Esophagus squamous epithelium (tissue), 5 donors: ENCODE data around the gene ACP4. TPM values are rescaled to one million over a fixed set of nuclear protein-coding genes. Genes with fewer than 3 reads are reported as not detected.

Source experiments
- DNase-seq: peaks from one replicate; lab custom pipeline; 2025; lab: John Stamatoyannopoulos, UW
- H3K27ac ChIP-seq, 4 donors: fragments of 200-600 bp; sonication (generic); one replicate each; pipeline ENCODE4 v1.5.1; 2016 to 2019; ENCODE audit warnings: mild to moderate bottlenecking in 1 of 4
- H3K27me3 ChIP-seq, 4 donors: fragments of 200-600 bp; sonication (generic); 1 replicate in 3 of 4; 2 replicates in 1 of 4; pipeline versions ENCODE4 v1.5.1 to v1.6.0; 2017 to 2021; ENCODE audit warnings: antibody characterized with exemption in 1 of 4
- H3K36me3 ChIP-seq, 3 donors: fragments of 200-600 bp; sonication (generic); one replicate each; pipeline ENCODE4 v1.5.1; 2016 to 2019
- H3K4me1 ChIP-seq, 3 donors: fragments of 200-600 bp; sonication (generic); one replicate each; pipeline ENCODE4 v1.5.1; 2017 to 2019
- H3K4me3 ChIP-seq, 4 donors: fragments of 200-600 bp; sonication (generic); 1 replicate in 3 of 4; 2 replicates in 1 of 4; pipeline ENCODE4 v1.5.1; 2016 to 2019; ENCODE audit warnings: mild to moderate bottlenecking in 2 of 4, moderate library complexity in 1 of 4
- H3K9me3 ChIP-seq, 3 donors: fragments of 200-600 bp; sonication (generic); one replicate each; pipeline ENCODE4 v1.5.1; 2016 to 2019
- POLR2A ChIP-seq, 4 donors: fragments of 450-650 bp; IDR thresholded peaks; one replicate each; pipeline ENCODE4 v1.6.1; 2017; ENCODE audit warnings: antibody characterized with exemption in 4 of 4, mild to moderate bottlenecking in 4 of 4, moderate library complexity in 3 of 4
- WGBS, 2 donors: methylation state at CpG; one replicate each; pipeline ENCODE4 v1.1.5; 2018; 5-methylcytosine and 5-hydroxymethylcytosine counted together
- intact Hi-C: fragments of 100-400 bp; cut with DNase I; formaldehyde crosslinking; loops from one replicate; pipeline ENCODE4 v1.15.0; 2022
- total RNA-seq, 4 donors: library from RNA; depleted of rRNA; stranded (reverse); fragments of >200 nt; gene quantifications; one replicate each; pipeline ENCODE4 v1.1.0, GENCODE V29; 2016
- TF ChIP-seq, protein P1 (sequence below), 6 experiments: fragments of 450-650 bp in 4 of 6; fragments of 200-600 bp in 2 of 6; sonication (generic) in 2 of 6; IDR thresholded peaks; one replicate each; pipeline ENCODE4 v1.5.1; 2016 to 2019; ENCODE audit warnings: antibody characterized with exemption in 6 of 6, mild to moderate bottlenecking in 4 of 6, moderate library complexity in 4 of 6
- donor health status: DM: yes; HTN: yes; CAD: no.

The ACP4 gene
- total RNA-seq, 4 donors from 2014 or later, result not detected

DNA sequence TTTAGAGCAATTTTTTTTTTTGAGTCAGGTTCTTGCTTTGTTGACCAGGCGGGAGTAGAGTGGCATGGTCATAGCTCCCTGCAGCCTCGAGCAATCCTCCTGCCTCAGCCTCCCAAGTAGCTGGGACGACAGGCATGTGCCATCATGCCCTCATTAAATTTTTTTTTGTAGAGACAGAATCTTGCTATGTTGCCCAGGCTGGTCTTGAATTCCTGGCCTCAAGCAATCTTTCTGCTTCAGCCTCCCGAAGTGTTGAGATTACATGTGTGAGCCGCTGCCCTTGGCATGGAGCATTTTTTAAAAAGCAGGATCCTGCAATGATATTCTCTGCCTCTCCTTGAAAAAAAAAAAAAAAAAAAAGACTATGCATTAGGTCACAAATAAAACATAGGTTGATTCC is 14.1 kb upstream of the ACP4 start:
- no peak overlapping the region for H3K27ac ChIP-seq
- H3K9me3 ChIP-seq, result peaks cover 0 to 13% (median 8%) of the 10 kb centered on the region in 3 donors
- intact Hi-C loops, result no loop called here
- peaks cover 0 to 6% (median 0%) of the 10 kb centered on the region in 3 donors for H3K4me1 ChIP-seq
- no peaks in the 10 kb centered on the region for H3K36me3 ChIP-seq
- no peak for DNase-seq
- H3K4me3 ChIP-seq, result no peak overlapping the region
- WGBS, 2 donors, result 64 to 81% methylated on average over 5 of the region's 5 CpGs
- TF ChIP-seq, protein P1, sequence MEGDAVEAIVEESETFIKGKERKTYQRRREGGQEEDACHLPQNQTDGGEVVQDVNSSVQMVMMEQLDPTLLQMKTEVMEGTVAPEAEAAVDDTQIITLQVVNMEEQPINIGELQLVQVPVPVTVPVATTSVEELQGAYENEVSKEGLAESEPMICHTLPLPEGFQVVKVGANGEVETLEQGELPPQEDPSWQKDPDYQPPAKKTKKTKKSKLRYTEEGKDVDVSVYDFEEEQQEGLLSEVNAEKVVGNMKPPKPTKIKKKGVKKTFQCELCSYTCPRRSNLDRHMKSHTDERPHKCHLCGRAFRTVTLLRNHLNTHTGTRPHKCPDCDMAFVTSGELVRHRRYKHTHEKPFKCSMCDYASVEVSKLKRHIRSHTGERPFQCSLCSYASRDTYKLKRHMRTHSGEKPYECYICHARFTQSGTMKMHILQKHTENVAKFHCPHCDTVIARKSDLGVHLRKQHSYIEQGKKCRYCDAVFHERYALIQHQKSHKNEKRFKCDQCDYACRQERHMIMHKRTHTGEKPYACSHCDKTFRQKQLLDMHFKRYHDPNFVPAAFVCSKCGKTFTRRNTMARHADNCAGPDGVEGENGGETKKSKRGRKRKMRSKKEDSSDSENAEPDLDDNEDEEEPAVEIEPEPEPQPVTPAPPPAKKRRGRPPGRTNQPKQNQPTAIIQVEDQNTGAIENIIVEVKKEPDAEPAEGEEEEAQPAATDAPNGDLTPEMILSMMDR (IDR thresholded peaks at IDR 0.05), result no peak
- no peak for TF ChIP-seq POLR2A (IDR thresholded peaks at IDR 0.05)
- H3K27me3 ChIP-seq, result peaks cover 0 to 92% (median 8%) of the 10 kb centered on the region in 4 donors

DNA sequence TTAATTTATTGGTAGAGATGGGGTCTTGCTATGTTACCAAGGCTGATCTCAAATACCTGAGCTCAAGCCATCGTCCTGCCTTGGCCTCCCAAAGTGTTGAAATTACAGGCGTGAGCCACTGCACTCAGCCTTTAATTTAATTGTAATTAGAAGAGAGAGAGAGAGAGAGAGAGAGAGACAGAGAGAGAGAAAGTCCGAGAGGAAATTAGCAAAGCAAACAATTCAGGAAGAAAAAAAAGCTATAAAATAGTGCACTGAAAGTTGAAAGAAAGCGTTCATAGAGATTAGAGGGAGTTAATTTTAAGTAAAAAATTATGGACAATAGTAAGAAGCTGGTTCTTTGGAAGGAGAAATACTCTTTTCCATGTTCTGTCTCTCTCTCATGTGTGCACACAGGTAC is 13.0 kb upstream of the ACP4 start:
- peaks cover 0 to 6% (median 0%) of the 10 kb centered on the region in 3 donors for H3K4me1 ChIP-seq

DNA sequence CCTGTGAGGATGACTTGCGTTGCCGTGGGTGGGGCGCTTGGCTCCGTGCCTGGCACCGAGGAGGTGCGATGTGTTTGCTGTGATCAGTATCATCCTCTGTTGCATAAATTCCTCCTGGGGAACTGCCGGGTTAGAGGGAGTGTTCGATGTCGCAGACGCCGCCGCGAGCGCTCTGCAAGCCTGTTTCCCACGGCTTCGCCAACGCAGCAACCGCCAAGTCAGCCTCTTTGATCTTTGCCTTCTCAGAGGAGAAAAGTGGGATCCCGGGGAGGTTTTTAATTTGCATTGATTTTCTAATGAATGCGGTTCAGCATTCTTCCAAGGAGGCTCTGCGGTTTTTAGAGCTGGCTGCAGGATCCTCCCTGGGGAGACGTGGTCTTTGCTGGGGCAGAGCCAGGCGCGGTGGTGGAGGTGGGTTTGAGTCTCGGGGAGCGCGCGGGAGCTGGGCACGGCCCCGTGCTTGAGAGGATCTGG is 12.3 kb upstream of the ACP4 start:
- intact Hi-C loops, result no loop called here
- WGBS, 2 donors, result 3 to 6% methylated on average over 14 to 18 of the region's 30 CpGs
- Histone ChIP-seq H3K27ac (no peak overlapping the region), H3K9me3 (peaks cover 0 to 8% (median 8%) of the 10 kb centered on the region in 3 donors), H3K27me3 (peaks cover 0 to 97% (median 8%) of the 10 kb centered on the region in 4 donors), H3K4me3 (no peak overlapping the region), H3K4me1 (peaks cover 0 to 6% (median 0%) of the 10 kb centered on the region in 3 donors), H3K36me3 (no peaks in the 10 kb centered on the region)
- DNase-seq, result no peak
- no peak for TF ChIP-seq POLR2A (IDR thresholded peaks at IDR 0.05)
- TF ChIP-seq, protein P1 (IDR thresholded peaks at IDR 0.05), result no peak

More for the DNA sequence above, 13.0 kb upstream of the ACP4 start:
- DNase-seq, result no peak
- Histone ChIP-seq H3K9me3 (peaks cover 0 to 12% (median 8%) of the 10 kb centered on the region in 3 donors), H3K4me3 (no peak overlapping the region), H3K27ac (no peak overlapping the region), H3K27me3 (peaks cover 0 to 98% (median 8%) of the 10 kb centered on the region in 4 donors), H3K36me3 (no peaks in the 10 kb centered on the region)
- no peak for TF ChIP-seq POLR2A (IDR thresholded peaks at IDR 0.05)
- TF ChIP-seq, protein P1 (IDR thresholded peaks at IDR 0.05), result no peak
- WGBS, 2 donors, result 39 to 43% methylated on average over 4 of the region's 4 CpGs
- intact Hi-C loops, result no loop called here

DNA sequence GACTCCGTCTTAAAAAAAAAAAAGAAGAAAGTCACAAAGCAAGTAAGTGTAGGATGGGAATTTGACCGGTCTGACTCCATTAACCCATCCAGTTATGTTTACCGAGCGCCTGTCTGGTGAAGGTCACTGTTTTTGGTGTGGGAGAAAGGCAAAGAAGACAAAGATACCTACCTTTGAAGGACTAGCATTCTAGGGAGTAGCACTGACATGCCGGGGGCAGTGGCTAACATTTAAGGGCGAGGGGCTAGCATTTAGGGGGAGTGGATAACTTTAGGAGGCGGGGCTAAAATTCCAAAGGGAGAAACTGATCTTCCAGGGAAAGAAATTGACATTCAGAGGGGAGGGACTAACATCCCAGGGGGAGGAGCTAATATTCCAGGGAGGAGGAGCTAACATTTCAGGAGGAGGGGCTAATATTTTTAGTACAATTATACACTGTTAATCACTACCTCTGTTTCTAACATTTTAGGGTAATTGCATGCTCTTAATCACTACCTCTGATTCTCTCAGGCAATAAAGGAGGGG is 11.2 kb upstream of the ACP4 start:
- Histone ChIP-seq H3K27ac (no peak overlapping the region), H3K4me3 (no peak overlapping the region), H3K36me3 (no peaks in the 10 kb centered on the region), H3K4me1 (peaks cover 0 to 9% (median 0%) of the 10 kb centered on the region in 3 donors), H3K9me3 (peaks cover 0 to 8% (median 8%) of the 10 kb centered on the region in 3 donors), H3K27me3 (peaks cover 0 to 92% (median 8%) of the 10 kb centered on the region in 4 donors)
- DNase-seq, result no peak
- intact Hi-C loops, result no loop called here
- WGBS, 2 donors, result 52 to 60% methylated on average over 7 of the region's 7 CpGs
- no peak for TF ChIP-seq POLR2A (IDR thresholded peaks at IDR 0.05)
- TF ChIP-seq, protein P1 (IDR thresholded peaks at IDR 0.05), result no peak
